Measurements from ENCODE around the gene SHF. TPM values are rescaled to one million over a fixed set of nuclear protein-coding genes. Genes with fewer than 3 reads are reported as not detected.

SHF gene
- total RNA-seq, 1 donor from 2014 or later, result 4.6 TPM

- H3K27me3 ChIP-seq (ENCODE audit: insufficient read depth, low read length), result peaks cover 53% of the 10 kb centered on the region
- Mint-ChIP-seq H3K27ac (ENCODE audit: unreplicated experiment) (no peak overlapping the region), H3K9me3 (ENCODE audit: unreplicated experiment) (no peaks in the 10 kb centered on the region), H3K27me3 (ENCODE audit: low read depth, unreplicated experiment) (peaks cover 60% of the 10 kb centered on the region), H3K36me3 (ENCODE audit: low read depth, unreplicated experiment) (no peaks in the 10 kb centered on the region), H3K4me3 (ENCODE audit: unreplicated experiment) (peak overlapping the region; percentile 54), H3K4me1 (ENCODE audit: low read depth, unreplicated experiment) (peaks cover 11% of the 10 kb centered on the region)
- FAIRE-seq, result no peak
- H3K79me2 ChIP-seq (ENCODE audit: insufficient read depth, low read length), result no peaks in the 10 kb centered on the region
- H2AFZ ChIP-seq (ENCODE audit: low read depth, low read length), result peak overlapping the region; percentile 48
- TF ChIP-seq, protein P1, sequence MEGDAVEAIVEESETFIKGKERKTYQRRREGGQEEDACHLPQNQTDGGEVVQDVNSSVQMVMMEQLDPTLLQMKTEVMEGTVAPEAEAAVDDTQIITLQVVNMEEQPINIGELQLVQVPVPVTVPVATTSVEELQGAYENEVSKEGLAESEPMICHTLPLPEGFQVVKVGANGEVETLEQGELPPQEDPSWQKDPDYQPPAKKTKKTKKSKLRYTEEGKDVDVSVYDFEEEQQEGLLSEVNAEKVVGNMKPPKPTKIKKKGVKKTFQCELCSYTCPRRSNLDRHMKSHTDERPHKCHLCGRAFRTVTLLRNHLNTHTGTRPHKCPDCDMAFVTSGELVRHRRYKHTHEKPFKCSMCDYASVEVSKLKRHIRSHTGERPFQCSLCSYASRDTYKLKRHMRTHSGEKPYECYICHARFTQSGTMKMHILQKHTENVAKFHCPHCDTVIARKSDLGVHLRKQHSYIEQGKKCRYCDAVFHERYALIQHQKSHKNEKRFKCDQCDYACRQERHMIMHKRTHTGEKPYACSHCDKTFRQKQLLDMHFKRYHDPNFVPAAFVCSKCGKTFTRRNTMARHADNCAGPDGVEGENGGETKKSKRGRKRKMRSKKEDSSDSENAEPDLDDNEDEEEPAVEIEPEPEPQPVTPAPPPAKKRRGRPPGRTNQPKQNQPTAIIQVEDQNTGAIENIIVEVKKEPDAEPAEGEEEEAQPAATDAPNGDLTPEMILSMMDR (IDR thresholded peaks at IDR 0.05; ENCODE audit: insufficient read depth, low read depth, low read length), result no peak
- no peak for TF ChIP-seq EZH2 (IDR thresholded peaks at IDR 0.05; ENCODE audit: insufficient read depth, low read length)
- H3K4me2 ChIP-seq (ENCODE audit: low read length), result peak overlapping the region; percentile 68
- no peak overlapping the region for H3K27ac ChIP-seq (ENCODE audit: low read depth, low read length)
- H3K36me3 ChIP-seq (ENCODE audit: insufficient read depth, low read length), result no peaks in the 10 kb centered on the region
- no peak overlapping the region for H3K4me3 ChIP-seq (ENCODE audit: insufficient read depth, low read depth, low read length)
- no peak overlapping the region for H3K9ac ChIP-seq (ENCODE audit: low read length)
- no peak for DNase-seq (ENCODE audit: low read depth)
- no peaks in the 10 kb centered on the region for H4K20me1 ChIP-seq (ENCODE audit: insufficient read depth, low read length)
- H3K9me3 ChIP-seq (ENCODE audit: insufficient read depth, low read depth, low read length), result no peaks in the 10 kb centered on the region
- peaks cover 9% of the 10 kb centered on the region for H3K4me1 ChIP-seq (ENCODE audit: insufficient read depth, low read length)
These were observed 70.2 kb downstream of the SHF start for GRCh38 chr15:45117308-45118130.

Other genes starting within 250 kb of the SHF start
- gene TERB2, start 231.3 kb downstream of the SHF start, total RNA-seq, result not detected in 2 replicates
- 25.1 and 26.2 TPM in 2 replicates for gene SORD, start 164.8 kb downstream of the SHF start, total RNA-seq
- 0.14 and 0.70 TPM in 2 replicates for gene DUOX2, start 73.8 kb downstream of the SHF start, total RNA-seq
- not detected in 2 replicates for gene DUOXA2, start 73.6 kb downstream of the SHF start, total RNA-seq
- 0.36 and 0.66 TPM in 2 replicates for gene DUOXA1, start 58.1 kb downstream of the SHF start, total RNA-seq
- gene DUOX1, start 58.0 kb downstream of the SHF start, total RNA-seq, result 0.07 and 0.26 TPM in 2 replicates
- not detected in 2 replicates for gene SLC28A2, start 64.3 kb upstream of the SHF start, total RNA-seq
- gene GATM, start 190.6 kb upstream of the SHF start, total RNA-seq, result 5.1 and 5.4 TPM in 2 replicates